GM18909 (cell line): Measurements from ENCODE around the gene CDHR1.

Experiments
- ATAC-seq: cut with Tn5 transposase; IDR thresholded peaks from one replicate; pipeline ENCODE4 v1.9.1; 2021; ENCODE audit warnings: mild to moderate bottlenecking; ENCODE audit not compliant: unreplicated experiment, poor library complexity

The CDHR1 gene

DNA sequence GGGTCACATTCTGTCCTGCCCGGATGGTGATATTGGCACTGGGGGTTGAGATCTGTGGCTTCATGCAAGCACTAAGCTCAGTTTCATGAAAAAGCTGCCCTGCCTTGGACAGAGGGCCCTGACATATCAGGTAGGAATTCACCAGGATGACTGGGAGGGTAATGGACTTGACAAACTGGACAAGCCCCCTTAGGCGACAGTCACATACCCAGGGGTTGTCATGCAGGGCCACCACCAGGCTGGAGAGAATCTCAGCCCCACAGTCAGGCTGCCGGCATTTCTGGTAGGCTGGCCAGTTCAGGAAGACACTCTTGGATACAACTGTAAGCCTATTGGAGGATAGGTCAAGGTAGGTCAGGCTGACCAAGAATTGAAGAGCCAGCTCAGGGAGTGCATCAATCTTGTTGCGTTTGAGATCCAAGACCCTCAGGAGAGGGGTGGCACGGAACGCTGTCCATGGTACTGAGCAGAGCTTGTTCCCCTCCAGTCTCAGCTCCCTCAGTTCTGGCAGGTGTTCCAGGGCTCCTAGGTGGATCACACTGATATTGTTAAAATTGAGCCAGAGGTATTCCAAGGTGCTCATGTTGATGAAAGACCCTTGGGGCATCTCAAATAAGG is 30.2 kb downstream of the CDHR1 start:
- no peak for ATAC-seq

- ATAC-seq: no peak
These were observed 31.3 kb downstream of the CDHR1 start, which contains the start of gene LRIT2 for GRCh38 chr10:84225427-84226173. Gene LRIT2, minus strand, starts transcription at chr10:84225544. Its CDS starts 24 bp downstream, at chr10:84225520.

GRCh38 chr10:84226616-84227015 is 32.3 kb downstream of the CDHR1 start:
- ATAC-seq: no peak

GRCh38 chr10:84227810-84228209 is 33.5 kb downstream of the CDHR1 start:
- ATAC-seq: no peak

GRCh38 chr10:84230359-84230758 is 36.0 kb downstream of the CDHR1 start:
- no peak for ATAC-seq

- no peak for ATAC-seq
These were observed 38.0 kb downstream of the CDHR1 start for GRCh38 chr10:84232376-84232775.

- no peak for ATAC-seq
These were observed 39.6 kb downstream of the CDHR1 start for GRCh38 chr10:84233940-84234339.

DNA sequence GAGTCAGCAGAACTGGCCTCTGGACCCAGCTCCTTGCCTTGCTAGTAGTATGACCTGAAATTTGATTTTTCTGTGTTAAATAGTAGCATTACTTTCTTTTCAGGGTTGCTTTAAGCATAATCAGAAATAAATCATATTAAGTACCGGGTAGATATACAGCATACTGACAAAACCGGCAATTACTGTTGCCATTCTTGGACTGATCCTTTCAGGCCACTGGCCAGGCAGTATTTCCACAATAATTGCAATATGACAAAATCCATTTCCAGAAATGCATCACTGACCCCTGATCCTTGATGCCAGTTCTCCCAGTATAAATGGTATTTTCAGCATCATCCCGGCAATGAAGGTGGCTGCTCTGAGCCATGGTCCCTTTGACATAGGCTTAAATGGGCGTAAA is 40.1 kb downstream of the CDHR1 start:
- no peak for ATAC-seq

DNA sequence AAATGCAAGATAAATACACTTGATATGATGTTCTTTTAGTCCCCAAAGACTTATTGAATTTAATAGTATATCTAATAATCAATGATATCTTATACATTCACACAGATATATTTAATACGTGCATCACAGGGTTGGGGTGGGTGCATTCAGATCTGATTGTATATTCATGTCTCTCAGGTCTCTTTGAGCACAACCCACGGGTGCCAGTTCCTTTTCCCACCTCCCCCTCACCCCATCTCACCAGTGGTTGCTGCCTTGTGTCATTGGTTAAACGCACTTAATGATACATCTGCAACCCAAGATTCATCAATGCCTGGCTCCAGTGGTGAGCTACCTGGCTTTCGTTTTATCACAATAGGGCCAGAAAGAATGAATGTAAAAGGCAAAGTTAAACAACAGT is 40.8 kb downstream of the CDHR1 start:
- no peak for ATAC-seq

DNA sequence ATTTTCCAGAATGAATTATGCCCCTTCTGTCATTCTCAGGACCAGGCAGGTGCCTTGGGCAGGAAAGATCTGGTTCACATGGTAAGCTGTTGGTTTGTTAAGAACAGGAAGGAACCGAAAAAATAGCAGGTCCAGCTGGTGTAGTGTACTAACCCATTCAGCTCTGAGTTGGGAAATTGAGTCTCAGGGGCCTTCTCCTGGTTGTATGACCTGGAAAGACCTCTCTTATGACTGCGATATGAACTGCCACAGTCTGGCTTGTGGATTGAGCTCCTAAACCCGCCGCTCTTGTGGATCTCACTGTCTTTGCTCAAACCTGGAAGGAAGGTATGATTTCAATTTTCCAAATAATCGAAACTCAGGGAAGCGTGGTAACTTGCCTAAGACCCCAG is 42.5 kb downstream of the CDHR1 start:
- no peak for ATAC-seq

- no peak for ATAC-seq
These were observed 43.1 kb downstream of the CDHR1 start for GRCh38 chr10:84237199-84238051.

DNA sequence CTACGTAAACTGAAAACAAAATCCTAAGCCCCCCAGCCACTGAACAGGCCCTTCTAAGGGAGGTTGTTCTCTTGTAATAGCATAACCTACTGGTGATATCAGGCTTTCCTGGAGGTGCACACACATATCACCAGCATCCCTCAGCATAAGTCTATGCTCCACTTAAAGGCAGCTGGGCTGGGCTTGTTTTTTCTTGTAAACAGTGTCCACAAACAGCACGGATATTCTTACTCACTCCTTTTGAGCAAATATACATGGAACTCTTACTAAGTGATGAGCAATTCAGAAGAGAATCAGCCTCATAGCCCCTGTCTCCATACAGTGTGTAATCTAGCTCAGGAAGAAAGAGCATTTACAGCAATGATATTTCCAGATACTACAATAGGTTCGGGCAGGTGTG is 44.6 kb downstream of the CDHR1 start:
- no peak for ATAC-seq

GRCh38 chr10:84241185-84241790 is 47.0 kb downstream of the CDHR1 start, which contains the start of gene LRIT1:
Gene LRIT1, minus strand, starts transcription at chr10:84241546. Its CDS starts 107 bp downstream, at chr10:84241439.
- ATAC-seq: no peak

- no peak for ATAC-seq
These were observed 49.4 kb downstream of the CDHR1 start for GRCh38 chr10:84243759-84244158.

DNA sequence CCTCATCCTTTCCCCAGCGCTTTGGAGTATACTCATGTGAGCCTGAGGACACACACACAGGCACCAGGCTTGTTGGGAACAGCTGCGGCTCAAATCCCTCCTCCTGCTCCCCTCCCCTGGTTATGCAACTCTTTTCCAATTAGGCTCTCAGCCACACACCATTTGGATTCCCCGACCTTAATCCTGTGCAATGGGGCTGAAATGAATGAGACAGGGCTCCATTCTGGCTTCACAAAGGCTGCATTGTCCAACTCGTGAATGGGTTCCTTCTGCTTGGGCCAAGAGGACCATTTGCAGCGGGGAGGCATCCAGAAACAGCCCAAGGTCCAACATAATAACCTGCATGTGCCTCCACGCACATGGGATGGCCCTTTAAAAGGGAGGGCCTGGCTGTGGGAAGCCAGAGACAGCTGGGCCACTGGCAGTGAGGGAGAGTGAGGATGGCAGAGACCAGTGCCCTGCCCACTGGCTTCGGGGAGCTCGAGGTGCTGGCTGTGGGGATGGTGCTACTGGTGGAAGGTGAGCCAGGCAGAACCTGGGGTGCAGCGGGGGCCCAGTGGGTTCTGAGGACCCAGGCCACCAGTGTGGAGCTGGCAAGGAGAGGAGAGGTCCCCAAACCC is 50.4 kb downstream of the CDHR1 start, which contains the start of gene RGR:
RGR (plus strand) TSS at position 403 of the 620 bp plus-strand sequence; CDS start at position 441, 38 bp downstream.
- no peak for ATAC-seq

DNA sequence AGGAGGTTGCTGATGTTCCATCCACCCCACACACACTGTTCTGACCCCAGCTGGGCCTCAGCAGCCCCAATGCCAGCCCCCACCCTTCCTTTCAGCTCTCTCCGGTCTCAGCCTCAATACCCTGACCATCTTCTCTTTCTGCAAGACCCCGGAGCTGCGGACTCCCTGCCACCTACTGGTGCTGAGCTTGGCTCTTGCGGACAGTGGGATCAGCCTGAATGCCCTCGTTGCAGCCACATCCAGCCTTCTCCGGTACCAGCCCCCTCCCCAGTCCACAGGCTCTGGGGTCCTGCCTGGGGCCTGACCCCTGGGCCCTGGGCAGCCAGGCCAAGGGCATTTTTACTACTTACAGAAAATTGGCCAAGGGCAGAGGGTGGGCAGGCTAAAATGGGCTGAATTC is 53.2 kb downstream of the CDHR1 start:
- ATAC-seq: no peak

DNA sequence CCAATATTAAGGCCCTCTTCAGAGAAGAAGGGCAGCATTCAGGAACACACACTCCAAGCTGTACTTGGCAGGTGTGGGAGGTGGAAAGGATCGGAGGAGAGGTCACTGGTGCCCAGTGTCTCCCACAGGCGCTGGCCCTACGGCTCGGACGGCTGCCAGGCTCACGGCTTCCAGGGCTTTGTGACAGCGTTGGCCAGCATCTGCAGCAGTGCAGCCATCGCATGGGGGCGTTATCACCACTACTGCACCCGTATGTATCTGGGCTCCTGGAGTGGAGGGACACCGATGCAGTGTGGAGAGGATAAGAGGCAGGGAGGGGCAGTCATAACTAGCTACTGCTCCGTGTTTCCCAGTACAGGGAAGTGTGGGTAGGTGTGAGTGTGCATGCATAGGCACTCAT is 54.5 kb downstream of the CDHR1 start:
- no peak for ATAC-seq

DNA sequence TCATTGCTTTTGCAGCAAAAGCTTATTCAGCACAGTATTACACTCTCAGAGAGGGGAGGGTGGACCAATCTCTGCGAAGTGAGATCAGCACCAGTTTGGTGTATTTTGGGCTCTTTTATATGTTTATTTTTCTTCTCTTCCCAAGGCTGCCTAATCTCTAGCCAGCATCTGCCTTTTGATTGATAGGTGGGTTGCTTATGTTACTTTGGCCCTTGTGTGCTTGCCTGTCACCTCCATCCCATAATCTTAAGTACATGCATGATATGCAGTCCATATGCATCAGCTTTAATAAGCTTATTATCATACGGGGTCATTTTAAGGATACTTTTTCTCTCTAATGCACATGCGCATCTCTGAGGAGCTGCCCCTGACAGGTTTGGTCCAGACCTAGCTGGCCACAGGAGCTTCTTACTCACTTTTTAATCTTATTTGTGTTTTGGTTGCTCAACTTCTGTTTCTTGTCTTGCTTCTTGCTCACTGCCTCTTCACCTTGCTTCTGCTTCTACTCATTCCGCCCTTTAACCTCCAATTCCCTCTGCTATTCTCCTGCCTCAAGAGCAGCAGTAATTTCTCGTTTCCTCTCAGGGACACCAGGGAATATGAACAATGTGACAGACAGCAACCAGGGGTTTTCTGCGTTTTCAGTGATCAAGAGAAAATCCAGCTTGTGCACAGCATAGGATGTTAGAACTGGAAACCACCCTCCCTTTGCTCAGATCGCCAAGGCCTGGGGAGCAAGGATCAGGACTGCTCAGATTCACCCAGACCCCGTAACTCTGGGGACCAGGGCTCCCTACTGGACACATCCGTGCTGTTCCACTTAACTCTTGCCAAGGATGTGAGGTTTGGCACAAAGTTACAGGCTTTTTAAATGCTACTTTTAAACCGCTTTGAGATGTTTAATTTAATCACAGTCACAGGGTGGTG is 60.5 kb downstream of the CDHR1 start:
- ATAC-seq: no peak
